Measurements from ENCODE around the gene TRIM6. TPM values are rescaled to one million over a fixed set of nuclear protein-coding genes. Genes with fewer than 3 reads are reported as not detected.

The TRIM6 gene
- total and polyA plus RNA-seq, 9 of the 15 experiments (the other 6 are each of a cell fraction or from before 2014, with no cell fraction given): 5.0 to 11.8 (median 8.7) TPM

DNA sequence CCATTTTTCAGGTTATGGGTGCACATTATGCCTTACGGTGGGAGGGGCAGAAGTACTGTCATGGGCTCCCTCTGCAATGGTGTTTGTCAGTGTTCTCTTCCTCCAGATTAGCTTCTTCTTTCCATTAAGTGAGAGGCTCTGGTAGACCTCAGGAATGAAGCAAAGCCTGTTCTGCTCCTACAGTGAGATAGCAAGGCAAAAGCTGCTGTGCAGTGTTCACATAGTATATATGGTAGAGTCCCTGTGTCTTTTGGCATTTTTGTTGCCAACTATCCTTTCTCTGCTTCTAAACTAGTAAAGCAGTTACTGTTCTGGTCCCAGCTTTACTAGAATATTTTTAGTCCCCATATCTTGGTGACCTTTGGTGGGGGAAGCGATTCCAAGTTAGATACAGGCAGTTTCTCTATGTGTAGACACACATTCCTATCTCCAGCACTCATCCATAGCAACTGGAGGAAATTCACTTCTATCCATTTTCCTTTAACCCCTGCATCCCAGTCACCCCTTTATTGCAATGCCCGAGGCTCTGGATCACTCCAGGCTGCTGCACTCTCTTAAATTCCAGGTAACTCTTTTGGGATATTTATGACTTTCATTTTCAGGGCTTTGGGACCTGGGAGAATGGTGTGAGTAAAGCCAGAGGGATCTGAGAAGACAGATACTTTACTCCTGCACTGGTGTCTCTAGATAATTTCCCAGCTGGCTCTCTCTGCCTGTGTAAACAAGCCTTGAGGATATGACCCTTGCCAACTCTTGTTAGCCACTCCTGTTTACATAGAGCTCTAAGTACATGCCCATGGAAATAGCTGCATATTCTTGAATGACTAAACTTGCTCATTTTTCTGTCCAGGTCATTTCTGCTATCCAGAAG is 24.4 kb downstream of the TRIM6 start (continued):
- 0 out of 2 replicates have a peak, but pooled peaks have one; percentile 16 for TF ChIP-seq STAT5A (IDR thresholded peaks at IDR 0.05; ENCODE audit: borderline replicate concordance, low read length)
- no peak for TF ChIP-seq ZNF24 (IDR thresholded peaks at IDR 0.05)
- peak; percentile 95 for TF ChIP-seq FOXA1 (IDR thresholded peaks at IDR 0.05; ENCODE audit: borderline replicate concordance)
- TF ChIP-seq, protein P1, sequence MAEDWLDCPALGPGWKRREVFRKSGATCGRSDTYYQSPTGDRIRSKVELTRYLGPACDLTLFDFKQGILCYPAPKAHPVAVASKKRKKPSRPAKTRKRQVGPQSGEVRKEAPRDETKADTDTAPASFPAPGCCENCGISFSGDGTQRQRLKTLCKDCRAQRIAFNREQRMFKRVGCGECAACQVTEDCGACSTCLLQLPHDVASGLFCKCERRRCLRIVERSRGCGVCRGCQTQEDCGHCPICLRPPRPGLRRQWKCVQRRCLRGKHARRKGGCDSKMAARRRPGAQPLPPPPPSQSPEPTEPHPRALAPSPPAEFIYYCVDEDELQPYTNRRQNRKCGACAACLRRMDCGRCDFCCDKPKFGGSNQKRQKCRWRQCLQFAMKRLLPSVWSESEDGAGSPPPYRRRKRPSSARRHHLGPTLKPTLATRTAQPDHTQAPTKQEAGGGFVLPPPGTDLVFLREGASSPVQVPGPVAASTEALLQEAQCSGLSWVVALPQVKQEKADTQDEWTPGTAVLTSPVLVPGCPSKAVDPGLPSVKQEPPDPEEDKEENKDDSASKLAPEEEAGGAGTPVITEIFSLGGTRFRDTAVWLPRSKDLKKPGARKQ (CRISPR knock-in tag; IDR thresholded peaks at IDR 0.05): no peak
- TF ChIP-seq GATA2 (CRISPR knock-in tag; IDR thresholded peaks at IDR 0.05): peak; percentile 11; the same call in 1 of the 2 replicates
- peak; percentile 40; the same call in 1 of the 2 replicates for TF ChIP-seq POLR2AphosphoS5 (IDR thresholded peaks at IDR 0.05; ENCODE audit: control insufficient read depth, insufficient read depth, low read depth, low read length)
- peak; percentile 98 to 99 for TF ChIP-seq FOXA3 (CRISPR knock-in tag; conservative IDR thresholded peaks at IDR 0.05 in 1 of 2, IDR thresholded peaks at IDR 0.05 in 1 of 2)
- peak; percentile 73 for TF ChIP-seq TCF3 (CRISPR knock-in tag; IDR thresholded peaks at IDR 0.05)
- 0 out of 2 replicates have a peak, but pooled peaks have one; percentile 4 for TF ChIP-seq KLF16 (IDR thresholded peaks at IDR 0.05)
- no peak for TF ChIP-seq PHB (CRISPR knock-in tag; IDR thresholded peaks at IDR 0.05)
- TF ChIP-seq TAL1 (IDR thresholded peaks at IDR 0.05): peak; percentile 81
- TF ChIP-seq, protein P2, sequence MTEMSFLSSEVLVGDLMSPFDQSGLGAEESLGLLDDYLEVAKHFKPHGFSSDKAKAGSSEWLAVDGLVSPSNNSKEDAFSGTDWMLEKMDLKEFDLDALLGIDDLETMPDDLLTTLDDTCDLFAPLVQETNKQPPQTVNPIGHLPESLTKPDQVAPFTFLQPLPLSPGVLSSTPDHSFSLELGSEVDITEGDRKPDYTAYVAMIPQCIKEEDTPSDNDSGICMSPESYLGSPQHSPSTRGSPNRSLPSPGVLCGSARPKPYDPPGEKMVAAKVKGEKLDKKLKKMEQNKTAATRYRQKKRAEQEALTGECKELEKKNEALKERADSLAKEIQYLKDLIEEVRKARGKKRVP (CRISPR knock-in tag; IDR thresholded peaks at IDR 0.05): no peak
- TF ChIP-seq TEAD4 (IDR thresholded peaks at IDR 0.05; ENCODE audit: low read length): peak; percentile 66
- no peak for TF ChIP-seq TEAD4 (CRISPR knock-in tag; IDR thresholded peaks at IDR 0.05; ENCODE audit: borderline replicate concordance)
- TF ChIP-seq FOXK2 (conservative IDR thresholded peaks at IDR 0.05 in 1 of 2, IDR thresholded peaks at IDR 0.05 in 1 of 2; ENCODE audit: low read depth in 2 of 2): peak; percentile 82 to 86
- TF ChIP-seq EP300 (IDR thresholded peaks at IDR 0.05; ENCODE audit: low read length): peak; percentile 55; the same call in 1 of the 2 replicates
